Thymus (tissue), 11 donors: ENCODE measurements around the gene HSD17B3. TPM values are rescaled to one million over a fixed set of nuclear protein-coding genes. Genes with fewer than 3 reads are reported as not detected.
"Not testable (repeated sequence)": the region's sequence is repeated elsewhere in the genome, so short reads cannot be mapped to it uniquely, and the experiment has no call there.

Experiments used
- DNase-seq, 9 donors: peaks; one replicate each; pipeline ENCODE4 v3.0.0-alpha.2; 2013; ENCODE audit warnings: low spot score in 9 of 9, low read depth in 6 of 9, missing footprints in 1 of 9
- H3K27ac ChIP-seq, 2 donors: one replicate each; pipeline ENCODE4 v1.5.1; 2013; ENCODE audit warnings: control low read depth in 1 of 2, low read depth in 1 of 2, low read length in 1 of 2, mild to moderate bottlenecking in 1 of 2, moderate library complexity in 1 of 2
- H3K27me3 ChIP-seq, 2 donors: one replicate each; pipeline ENCODE4 v1.5.1; 2013; ENCODE audit warnings: low read length in 1 of 2; ENCODE audit not compliant: control insufficient read depth in 2 of 2, insufficient read depth in 1 of 2
- H3K36me3 ChIP-seq, 2 donors: one replicate each; pipeline ENCODE4 v1.5.1; 2013; ENCODE audit warnings: low read length in 1 of 2, mild to moderate bottlenecking in 1 of 2, moderate library complexity in 1 of 2; ENCODE audit not compliant: control insufficient read depth in 2 of 2, insufficient read depth in 2 of 2
- H3K4me1 ChIP-seq, 2 donors: one replicate each; pipeline ENCODE4 v1.5.1; 2013; ENCODE audit warnings: low read length in 2 of 2; ENCODE audit not compliant: control insufficient read depth in 2 of 2, insufficient read depth in 2 of 2
- H3K4me3 ChIP-seq, 2 donors: one replicate each; pipeline ENCODE4 v1.5.1; 2013; ENCODE audit warnings: low read length in 2 of 2, control low read depth in 1 of 2, mild to moderate bottlenecking in 1 of 2
- H3K9me3 ChIP-seq, 2 donors: one replicate each; pipeline ENCODE4 v1.5.1; 2013; ENCODE audit warnings: low read length in 1 of 2, mild to moderate bottlenecking in 1 of 2; ENCODE audit not compliant: control insufficient read depth in 2 of 2, insufficient read depth in 1 of 2
- WGBS: extraction: QIAGEN DNeasy Blood & Tissue Kit; methylation state at CpG from one replicate; pipeline ENCODE4 v1.1.7; 2013; 5-methylcytosine and 5-hydroxymethylcytosine counted together
- polyA plus RNA-seq: library from polyadenylated mRNA; stranded (reverse); fragments of 200-250 nt; gene quantifications from one replicate; pipeline ENCODE4 v1.2.3, GENCODE V29; 2013
- total RNA-seq: library from RNA; stranded (reverse); fragments of 120-200 nt; gene quantifications from one replicate; pipeline ENCODE4 v1.2.4, GENCODE V29; 2013
- donor health status: healthy.

Gene HSD17B3
- total and polyA plus RNA-seq, 2 donors = 0.28 to 8.4 TPM

GRCh38 chr9:96338299-96338698, 36.3 kb upstream of the HSD17B3 start:
- Histone ChIP-seq H3K36me3 (no peaks in the 10 kb centered on the region), H3K9me3 (no peaks in the 10 kb centered on the region), H3K27me3 (no peaks in the 10 kb centered on the region), H3K4me1 (no peaks in the 10 kb centered on the region), H3K4me3 (no peak overlapping the region), H3K27ac (no peak overlapping the region)
- 97% methylated on average over 3 of the region's 3 CpGs for WGBS
- no peak for DNase-seq

- H3K36me3 ChIP-seq = no peaks in the 10 kb centered on the region
- H3K4me1 ChIP-seq = no peaks in the 10 kb centered on the region
- WGBS = 94% methylated on average over 1 of the region's 1 CpG
Observed at GRCh38 chr9:96333958-96334357, 32.0 kb upstream of the HSD17B3 start.

GRCh38 chr9:96331236-96331947, 29.4 kb upstream of the HSD17B3 start:
- WGBS = 84% methylated on average over 9 of the region's 9 CpGs

More at GRCh38 chr9:96333958-96334357, 32.0 kb upstream of the HSD17B3 start:
- no peaks in the 10 kb centered on the region for H3K9me3 ChIP-seq
- DNase-seq = no peak
- H3K27me3 ChIP-seq = no peaks in the 10 kb centered on the region
- H3K27ac ChIP-seq = no peak overlapping the region
- no peak overlapping the region for H3K4me3 ChIP-seq

GRCh38 chr9:96327694-96328352, 25.8 kb upstream of the HSD17B3 start:
- H3K27me3 ChIP-seq = no peaks in the 10 kb centered on the region
- no peak overlapping the region for H3K4me3 ChIP-seq
- no peaks in the 10 kb centered on the region for H3K36me3 ChIP-seq
- H3K9me3 ChIP-seq = no peaks in the 10 kb centered on the region
- no peak overlapping the region for H3K27ac ChIP-seq
- 73% methylated on average over 1 of the region's 1 CpG for WGBS
- no peaks in the 10 kb centered on the region for H3K4me1 ChIP-seq
- DNase-seq = peak in 8 of 9 donors; percentile 19 to 57 (median 42)

More at GRCh38 chr9:96331236-96331947, 29.4 kb upstream of the HSD17B3 start:
- Histone ChIP-seq H3K36me3 (no peaks in the 10 kb centered on the region), H3K4me1 (no peaks in the 10 kb centered on the region), H3K9me3 (no peaks in the 10 kb centered on the region), H3K4me3 (no peak overlapping the region), H3K27ac (no peak overlapping the region), H3K27me3 (no peaks in the 10 kb centered on the region)
- DNase-seq = no peak

- no peak overlapping the region for H3K4me3 ChIP-seq
- H3K27ac ChIP-seq = no peak overlapping the region
- no peak for DNase-seq
- no peaks in the 10 kb centered on the region for H3K36me3 ChIP-seq
- no peaks in the 10 kb centered on the region for H3K9me3 ChIP-seq
- no peaks in the 10 kb centered on the region for H3K4me1 ChIP-seq
- no peaks in the 10 kb centered on the region for H3K27me3 ChIP-seq
Observed at GRCh38 chr9:96323169-96323568, 21.2 kb upstream of the HSD17B3 start.

- WGBS = 93% methylated on average over 5 of the region's 5 CpGs
- DNase-seq, H3K36me3 ChIP-seq: not testable (repeated sequence)
Observed at GRCh38 chr9:96322736-96323135, 20.8 kb upstream of the HSD17B3 start.

GRCh38 chr9:96322210-96322609, 20.2 kb upstream of the HSD17B3 start:
- WGBS = 95% methylated on average over 3 of the region's 3 CpGs

More at GRCh38 chr9:96322736-96323135, 20.8 kb upstream of the HSD17B3 start:
- not testable (repeated sequence) for H3K27ac ChIP-seq, H3K4me3 ChIP-seq, H3K4me1 ChIP-seq, H3K9me3 ChIP-seq, H3K27me3 ChIP-seq

GRCh38 chr9:96321515-96321914, 19.5 kb upstream of the HSD17B3 start:
- WGBS = 90% methylated on average over 7 of the region's 7 CpGs
- no peaks in the 10 kb centered on the region for H3K9me3 ChIP-seq
- no peak overlapping the region for H3K4me3 ChIP-seq
- no peaks in the 10 kb centered on the region for H3K27me3 ChIP-seq
- no peaks in the 10 kb centered on the region for H3K36me3 ChIP-seq
- no peaks in the 10 kb centered on the region for H3K4me1 ChIP-seq
- no peak for DNase-seq
- no peak overlapping the region for H3K27ac ChIP-seq

More at GRCh38 chr9:96322210-96322609, 20.2 kb upstream of the HSD17B3 start:
- not testable (repeated sequence) for H3K27me3 ChIP-seq, DNase-seq, H3K9me3 ChIP-seq, H3K36me3 ChIP-seq, H3K27ac ChIP-seq, H3K4me1 ChIP-seq, H3K4me3 ChIP-seq

GRCh38 chr9:96320749-96321280, 18.8 kb upstream of the HSD17B3 start:
- no peaks in the 10 kb centered on the region for H3K4me1 ChIP-seq
- H3K4me3 ChIP-seq = no peak overlapping the region
- no peak overlapping the region for H3K27ac ChIP-seq
- H3K27me3 ChIP-seq = no peaks in the 10 kb centered on the region
- H3K36me3 ChIP-seq = no peaks in the 10 kb centered on the region
- no peak for DNase-seq
- 87% methylated on average over 8 of the region's 8 CpGs for WGBS
- H3K9me3 ChIP-seq = no peaks in the 10 kb centered on the region
